CD14-positive monocyte (primary cell): Measurements from ENCODE around the gene UBL4B. TPM values are rescaled to one million over a fixed set of nuclear protein-coding genes. Genes with fewer than 3 reads are reported as not detected.

ENCODE experiments used
- DNase-seq, 3 donors: peaks; one replicate each; pipeline ENCODE4 v3.0.0-alpha.2; 2011 to 2022
- H2AFZ ChIP-seq: 2 replicates; pipeline ENCODE4 v1.6.0; 2012; ENCODE audit warnings: mild to moderate bottlenecking, low read depth, low read length, inconsistent platforms; ENCODE audit not compliant: insufficient read depth, poor library complexity, severe bottlenecking
- H3K27ac ChIP-seq, 2 donors: 1 replicate in 1 of 2; 2 replicates in 1 of 2; pipeline ENCODE4 v1.5.1; 2012 to 2013; ENCODE audit warnings: low read length in 2 of 2, control low read depth in 1 of 2, inconsistent platforms in 1 of 2, low read depth in 1 of 2, mild to moderate bottlenecking in 1 of 2
- H3K27me3 ChIP-seq, 2 donors: one replicate each; pipeline versions ENCODE4 v1.6.0 to v1.6.1; 2011 to 2013; ENCODE audit warnings: low read length in 2 of 2; ENCODE audit not compliant: control insufficient read depth in 2 of 2, insufficient read depth in 2 of 2
- H3K36me3 ChIP-seq, 2 donors: replicated peaks in 1 of 2; 1 replicate in 1 of 2; 2 replicates in 1 of 2; pipeline versions ENCODE4 v1.5.1 to v1.6.1; 2012 to 2013; ENCODE audit warnings: low read length in 2 of 2, control low read depth in 1 of 2, inconsistent platforms in 1 of 2, mild to moderate bottlenecking in 1 of 2; ENCODE audit not compliant: insufficient read depth in 2 of 2, control insufficient read depth in 1 of 2
- H3K4me1 ChIP-seq, 2 donors: 1 replicate in 1 of 2; 2 replicates in 1 of 2; pipeline versions ENCODE4 v1.5.1 to v1.6.1; 2012 to 2013; ENCODE audit warnings: low read length in 2 of 2, control low read depth in 1 of 2, inconsistent platforms in 1 of 2, mild to moderate bottlenecking in 1 of 2, moderate library complexity in 1 of 2; ENCODE audit not compliant: insufficient read depth in 2 of 2, control insufficient read depth in 1 of 2
- H3K4me2 ChIP-seq: replicated peaks from 2 replicates; pipeline ENCODE3; 2012; ENCODE audit warnings: low read length, moderate library complexity, mild to moderate bottlenecking; ENCODE audit not compliant: poor library complexity, severe bottlenecking; ENCODE audit errors: extremely low read depth
- H3K4me3 ChIP-seq, 3 experiments: fragments of 200-600 bp in 1 of 3; sonication (generic) in 1 of 3; replicated peaks in 1 of 3; 1 replicate in 2 of 3; 2 replicates in 1 of 3; pipeline ENCODE4 v1.5.1; 2011 to 2013; ENCODE audit warnings: low read length in 3 of 3, mild to moderate bottlenecking in 3 of 3, control low read depth in 2 of 3, low read depth in 2 of 3, inconsistent platforms in 1 of 3, moderate library complexity in 1 of 3
- H3K79me2 ChIP-seq: 2 replicates; pipeline ENCODE4 v1.6.0; 2012; ENCODE audit warnings: mild to moderate bottlenecking, control low read depth, inconsistent platforms, low read length, moderate library complexity; ENCODE audit not compliant: insufficient read depth
- H3K9ac ChIP-seq: 2 replicates; pipeline ENCODE4 v1.6.0; 2017; ENCODE audit warnings: low read length, mild to moderate bottlenecking; ENCODE audit not compliant: insufficient read depth, poor library complexity, severe bottlenecking
- H3K9me3 ChIP-seq, 2 donors: replicated peaks in 1 of 2; 1 replicate in 1 of 2; 2 replicates in 1 of 2; pipeline versions ENCODE4 v1.5.1 to v1.6.1; 2012 to 2013; ENCODE audit warnings: low read length in 2 of 2, control low read depth in 1 of 2; ENCODE audit not compliant: control insufficient read depth in 1 of 2, insufficient read depth in 1 of 2
- H4K20me1 ChIP-seq: 2 replicates; pipeline ENCODE4 v1.6.0; 2012; ENCODE audit warnings: mild to moderate bottlenecking, low read length, control low read depth, moderate library complexity; ENCODE audit not compliant: insufficient read depth
- H3K27ac Mint-ChIP-seq, 7 donors: one replicate each; pipeline ENCODE4 v1.8.0; 2020; ENCODE audit warnings: mild to moderate bottlenecking in 7 of 7, mixed read lengths in 7 of 7, moderate library complexity in 6 of 7, inconsistent platforms in 2 of 7
- H3K27me3 Mint-ChIP-seq, 3 donors: one replicate each; pipeline ENCODE4 v1.8.0; 2021 to 2022; ENCODE audit warnings: low read depth in 3 of 3, mild to moderate bottlenecking in 3 of 3, mixed read lengths in 3 of 3, moderate library complexity in 3 of 3, inconsistent platforms in 1 of 3
- H3K36me3 Mint-ChIP-seq, 2 donors: one replicate each; pipeline ENCODE4 v1.8.0; 2020; ENCODE audit warnings: mixed read lengths in 2 of 2, inconsistent platforms in 1 of 2, mild to moderate bottlenecking in 1 of 2
- H3K4me1 Mint-ChIP-seq: one replicate; pipeline ENCODE4 v1.8.0; 2020; ENCODE audit warnings: mild to moderate bottlenecking, mixed read lengths
- H3K4me3 Mint-ChIP-seq, 2 donors: one replicate each; pipeline ENCODE4 v1.8.0; 2020; ENCODE audit warnings: mild to moderate bottlenecking in 2 of 2, mixed read lengths in 2 of 2, moderate library complexity in 1 of 2
- H3K9me3 Mint-ChIP-seq, 7 donors: one replicate each; pipeline ENCODE4 v1.8.0; 2020 to 2022; ENCODE audit warnings: mixed read lengths in 7 of 7, mild to moderate bottlenecking in 6 of 7, moderate library complexity in 6 of 7, inconsistent platforms in 2 of 7
- WGBS: methylation state at CpG from one replicate; pipeline ENCODE4 v1.1.5; 2013; ENCODE audit warnings: missing lambda C conversion rate; ENCODE audit not compliant: insufficient coverage; 5-methylcytosine and 5-hydroxymethylcytosine counted together
- intact Hi-C, 2 donors: fragments of 100-400 bp; cut with micrococcal nuclease; formaldehyde crosslinking; loops; one replicate each; pipeline versions ENCODE4 v1.15.0 to v1.15.1; 2023
- polyA plus RNA-seq, 3 donors: library from polyadenylated mRNA; depleted of rRNA in 1 of 3; unstranded in 2 of 3; stranded (reverse) in 1 of 3; fragments of 300-500 nt in 2 of 3; fragments of >200 nt in 1 of 3; fragmentation: Illumina TruSeq in 2 of 3; gene quantifications; 1 replicate in 2 of 3; 2 replicates in 1 of 3; pipeline ENCODE4 v1.2.3, GENCODE V29; 2012 to 2021
- TF ChIP-seq, protein P1 (sequence below): fragments of 200-600 bp; IDR thresholded peaks from one replicate; pipeline ENCODE4 v1.8.0; 2022; ENCODE audit warnings: antibody characterized with exemption, mild to moderate bottlenecking

The UBL4B gene
- polyA plus RNA-seq, 3 donors, result not detected

GRCh38 chr1:110100335-110100734, 11.9 kb upstream of the UBL4B start:
- Histone ChIP-seq H3K79me2 (no peaks in the 10 kb centered on the region), H3K36me3 (no peaks in the 10 kb centered on the region), H3K9ac (no peak overlapping the region), H4K20me1 (no peaks in the 10 kb centered on the region), H2AFZ (no peak overlapping the region), H3K27me3 (no peaks in the 10 kb centered on the region), H3K4me2 (no peak overlapping the region), H3K9me3 (no peaks in the 10 kb centered on the region), H3K4me3 (no peak overlapping the region), H3K4me1 (peaks cover 17 to 18% of the 10 kb centered on the region in 2 donors), H3K27ac (no peak overlapping the region)
- Mint-ChIP-seq H3K9me3 (no peaks in the 10 kb centered on the region), H3K4me1 (peaks cover 20% of the 10 kb centered on the region), H3K27me3 (peaks cover 3 to 6% (median 3%) of the 10 kb centered on the region in 3 donors), H3K27ac (no peak overlapping the region), H3K36me3 (no peaks in the 10 kb centered on the region), H3K4me3 (no peak overlapping the region)
- intact Hi-C loops, result no loop called here
- DNase-seq, result no peak
- WGBS, result 85% methylated on average over 2 of the region's 2 CpGs
- TF ChIP-seq, protein P1, sequence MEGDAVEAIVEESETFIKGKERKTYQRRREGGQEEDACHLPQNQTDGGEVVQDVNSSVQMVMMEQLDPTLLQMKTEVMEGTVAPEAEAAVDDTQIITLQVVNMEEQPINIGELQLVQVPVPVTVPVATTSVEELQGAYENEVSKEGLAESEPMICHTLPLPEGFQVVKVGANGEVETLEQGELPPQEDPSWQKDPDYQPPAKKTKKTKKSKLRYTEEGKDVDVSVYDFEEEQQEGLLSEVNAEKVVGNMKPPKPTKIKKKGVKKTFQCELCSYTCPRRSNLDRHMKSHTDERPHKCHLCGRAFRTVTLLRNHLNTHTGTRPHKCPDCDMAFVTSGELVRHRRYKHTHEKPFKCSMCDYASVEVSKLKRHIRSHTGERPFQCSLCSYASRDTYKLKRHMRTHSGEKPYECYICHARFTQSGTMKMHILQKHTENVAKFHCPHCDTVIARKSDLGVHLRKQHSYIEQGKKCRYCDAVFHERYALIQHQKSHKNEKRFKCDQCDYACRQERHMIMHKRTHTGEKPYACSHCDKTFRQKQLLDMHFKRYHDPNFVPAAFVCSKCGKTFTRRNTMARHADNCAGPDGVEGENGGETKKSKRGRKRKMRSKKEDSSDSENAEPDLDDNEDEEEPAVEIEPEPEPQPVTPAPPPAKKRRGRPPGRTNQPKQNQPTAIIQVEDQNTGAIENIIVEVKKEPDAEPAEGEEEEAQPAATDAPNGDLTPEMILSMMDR, result no peak

DNA sequence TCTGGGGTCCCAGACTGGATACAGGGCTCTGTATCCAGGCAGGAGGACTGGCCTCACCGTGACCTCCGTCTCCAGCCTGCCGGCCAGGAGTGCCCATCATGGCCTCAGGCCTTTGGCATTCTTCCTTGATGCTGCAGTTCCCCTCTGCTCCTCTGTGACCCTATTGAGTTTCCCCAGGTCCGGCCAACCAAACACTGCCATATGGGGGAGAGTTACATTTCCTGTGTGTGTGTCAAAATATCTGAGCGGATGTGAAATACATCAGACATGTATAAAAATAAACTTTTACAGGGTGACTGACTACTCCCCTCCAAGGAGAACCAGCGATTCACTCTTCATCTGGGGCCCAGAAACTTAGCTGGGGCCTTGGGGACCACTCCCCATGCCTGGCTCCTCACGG, 10.2 kb upstream of the UBL4B start:
- H3K4me3 Mint-ChIP-seq, result peak overlapping the region in 1 of 2 donors; percentile 31
- peak overlapping the region; percentile 75 for H2AFZ ChIP-seq

More for the DNA sequence above, 10.2 kb upstream of the UBL4B start:
- Histone ChIP-seq H3K36me3 (no peaks in the 10 kb centered on the region), H3K79me2 (no peaks in the 10 kb centered on the region), H3K9ac (peak overlapping the region; percentile 8), H3K9me3 (no peaks in the 10 kb centered on the region), H3K27me3 (no peaks in the 10 kb centered on the region), H3K4me2 (peak overlapping the region; percentile 15), H3K27ac (no peak overlapping the region), H3K4me1 (peaks cover 17 to 18% of the 10 kb centered on the region in 2 donors), H4K20me1 (no peaks in the 10 kb centered on the region), H3K4me3 (no peak overlapping the region)
- 35% methylated on average over 5 of the region's 7 CpGs for WGBS
- Mint-ChIP-seq H3K9me3 (no peaks in the 10 kb centered on the region), H3K27ac (peak overlapping the region in 3 of 7 donors; percentile 11 to 64 (median 38)), H3K4me1 (peaks cover 20% of the 10 kb centered on the region), H3K27me3 (peaks cover 1 to 3% (median 3%) of the 10 kb centered on the region in 3 donors), H3K36me3 (no peaks in the 10 kb centered on the region)
- peak in 1 of 3 donors; percentile 3 for DNase-seq
- TF ChIP-seq, protein P1, result no peak
- intact Hi-C loops, result no loop called here
